GM12878 (cell line): ENCODE data around the gene MRTFB. TPM values are rescaled to one million over a fixed set of nuclear protein-coding genes. Genes with fewer than 3 reads are reported as not detected.

ENCODE experiments used
- ATAC-seq: fragments of 200-7000 bp; cut with Tn5 transposase; 3 replicates; pipeline ENCODE4 v1.9.1; 2020; ENCODE audit warnings: mild to moderate bottlenecking, moderate library complexity
- BruUV-seq: library from RNA; stranded (reverse); fragments of 400-500 nt; replicated peaks from 2 replicates; lab custom pipeline; 2021; lab: Mats Ljungman, UMichigan
- CTCF ChIA-PET: fragments of 300-600 bp; sonication (Branson Sonifier 250); formaldehyde crosslinking; extraction: SDS; loops from one replicate; lab custom pipeline; 2021; ENCODE audit warnings: inconsistent platforms; lab: Yijun Ruan, JAX
- POLR2A ChIA-PET: fragments of 350-600 bp; formaldehyde crosslinking; extraction: SDS; loops from one replicate; lab custom pipeline; 2021; ENCODE audit warnings: inconsistent platforms; lab: Charles Lee
- RAD21 ChIA-PET: fragments of 300-600 bp; sonication (Branson Sonifier 250); formaldehyde crosslinking; loops from one replicate; lab custom pipeline; 2023; ENCODE audit warnings: antibody characterized with exemption; ENCODE audit not compliant: unreplicated experiment; lab: Charles Lee
- SMC1A ChIA-PET: fragments of 300-600 bp; sonication (Branson Sonifier 250); formaldehyde crosslinking; loops from one replicate; lab custom pipeline; 2023; ENCODE audit not compliant: unreplicated experiment, uncharacterized antibody; lab: Charles Lee
- DNase-seq: peaks from one replicate; pipeline ENCODE4 v3.0.0-alpha.2; 2011; ENCODE audit warnings: low read depth, low spot score
- FAIRE-seq: peaks from 3 replicates; lab custom pipeline; 2011; peaks lifted over from hg19 to GRCh38; lab: Jason Lieb, UNC
- H2AFZ ChIP-seq: 2 replicates; pipeline ENCODE4 v1.6.0; 2011; ENCODE audit warnings: low read depth, low read length, control low read depth; ENCODE audit not compliant: control insufficient read depth
- H3K27ac ChIP-seq: 2 replicates; pipeline ENCODE4 v1.5.1; 2011; ENCODE audit warnings: control low read depth; ENCODE audit not compliant: control insufficient read depth, insufficient read depth
- H3K27me3 ChIP-seq, 2 experiments: replicated peaks in 1 of 2; 2 replicates each; pipeline versions ENCODE4 v1.6.0 to v1.6.1; 2011; ENCODE audit warnings: low read length in 1 of 2; ENCODE audit not compliant: control insufficient read depth in 2 of 2, insufficient read depth in 2 of 2
- H3K36me3 ChIP-seq, 2 experiments: 2 replicates each; pipeline ENCODE4 v1.5.1; 2011; ENCODE audit warnings: low read length in 1 of 2; ENCODE audit not compliant: control insufficient read depth in 2 of 2, insufficient read depth in 2 of 2
- H3K4me1 ChIP-seq: 2 replicates; pipeline ENCODE4 v1.6.1; 2011; ENCODE audit warnings: mild to moderate bottlenecking, low read length, moderate library complexity, mixed read lengths; ENCODE audit not compliant: control insufficient read depth, insufficient read depth
- H3K4me2 ChIP-seq: 2 replicates; pipeline ENCODE4 v1.6.0; 2011; ENCODE audit warnings: control low read depth; ENCODE audit not compliant: control insufficient read depth, insufficient read depth
- H3K4me3 ChIP-seq: fragments of 200-600 bp; sonication (generic); 2 replicates; pipeline ENCODE4 v1.5.1; 2016
- H3K79me2 ChIP-seq: 2 replicates; pipeline ENCODE4 v1.6.0; 2011; ENCODE audit warnings: low read length; ENCODE audit not compliant: control insufficient read depth, insufficient read depth
- H3K9ac ChIP-seq: 2 replicates; pipeline ENCODE4 v1.8.0; 2011; ENCODE audit warnings: low read length, control low read depth, mixed read lengths; ENCODE audit not compliant: control insufficient read depth, insufficient read depth
- H3K9me3 ChIP-seq: replicated peaks from 3 replicates; pipeline ENCODE4 v1.5.1; 2011; ENCODE audit warnings: mild to moderate bottlenecking, low read length; ENCODE audit not compliant: control insufficient read depth, insufficient read depth
- H4K20me1 ChIP-seq: 2 replicates; pipeline ENCODE4 v1.6.0; 2011; ENCODE audit not compliant: control insufficient read depth, insufficient read depth
- BCL3 ChIP-seq: IDR thresholded peaks from 2 replicates; pipeline ENCODE4 v1.6.1; 2011; ENCODE audit warnings: borderline replicate concordance, low read depth, mild to moderate bottlenecking, moderate library complexity, low read length; ENCODE audit not compliant: insufficient read depth, poor library complexity, severe bottlenecking
- BHLHE40 ChIP-seq, 2 experiments: fragments of 450-650 bp in 1 of 2; IDR thresholded peaks; 2 replicates each; pipeline ENCODE4 v1.6.1; 2011 to 2017; ENCODE audit warnings: low read depth in 2 of 2, borderline replicate concordance in 1 of 2, improper control_type of control experiment in 1 of 2, low read length in 1 of 2, mild to moderate bottlenecking in 1 of 2
- CBX3 ChIP-seq: fragments of 200-600 bp; sonication (generic); IDR thresholded peaks from 2 replicates; pipeline ENCODE4 v1.6.1; 2016; ENCODE audit warnings: low read depth, borderline replicate concordance
- CEBPZ ChIP-seq: fragments of 150-350 bp; IDR thresholded peaks from 2 replicates; pipeline ENCODE4 v1.6.1; 2016; ENCODE audit warnings: low read depth, low read length
- E2F8 ChIP-seq: fragments of 450-650 bp; IDR thresholded peaks from 2 replicates; pipeline ENCODE4 v1.6.1; 2018; ENCODE audit warnings: mild to moderate bottlenecking, low read depth, moderate library complexity; ENCODE audit not compliant: partially characterized antibody
- JUND ChIP-seq: IDR thresholded peaks from 2 replicates; pipeline ENCODE4 v1.6.1; 2012; ENCODE audit warnings: low read depth, mild to moderate bottlenecking, low read length, improper control_type of control experiment, moderate library complexity
- KDM1A ChIP-seq: fragments of 200-600 bp; sonication (generic); IDR thresholded peaks from 2 replicates; pipeline ENCODE4 v1.6.1; 2016; ENCODE audit warnings: borderline replicate concordance
- LARP7 ChIP-seq: fragments of 450-650 bp; IDR thresholded peaks from 2 replicates; pipeline ENCODE4 v1.6.1; 2017; ENCODE audit warnings: mild to moderate bottlenecking
- MXI1 ChIP-seq: fragments of 150-350 bp; IDR thresholded peaks from 2 replicates; pipeline ENCODE4 v1.6.1; 2011; ENCODE audit warnings: low read depth, mild to moderate bottlenecking, inconsistent platforms, low read length, improper control_type of control experiment
- NR2F1 ChIP-seq: fragments of 450-650 bp; conservative IDR thresholded peaks from 2 replicates; pipeline ENCODE4 v1.6.1; 2017; ENCODE audit warnings: mild to moderate bottlenecking
- PAX5 ChIP-seq: IDR thresholded peaks from 2 replicates; pipeline ENCODE4 v1.6.1; 2011; ENCODE audit warnings: low read depth, low read length, borderline replicate concordance
- PKNOX1 ChIP-seq: fragments of 450-650 bp; IDR thresholded peaks from 2 replicates; pipeline ENCODE4 v1.6.1; 2016; ENCODE audit warnings: mild to moderate bottlenecking
- POU2F2 ChIP-seq: IDR thresholded peaks from 3 replicates; pipeline ENCODE4 v1.6.1; 2011; ENCODE audit warnings: low read depth, mild to moderate bottlenecking, low read length, borderline replicate concordance
- TBL1XR1 ChIP-seq: IDR thresholded peaks from 2 replicates; pipeline ENCODE4 v1.6.1; 2012; ENCODE audit warnings: low read depth, low read length, improper control_type of control experiment
- YBX1 ChIP-seq: fragments of 450-650 bp; IDR thresholded peaks from 2 replicates; pipeline ENCODE4 v1.6.1; 2016; ENCODE audit warnings: antibody characterized with exemption
- ZBED1 ChIP-seq: IDR thresholded peaks from 2 replicates; pipeline ENCODE4 v1.6.1; 2016; ENCODE audit warnings: borderline replicate concordance
- WGBS: methylation state at CpG from one replicate; pipeline ENCODE4 v1.1.6; 2016; ENCODE audit warnings: low lambda C conversion rate; ENCODE audit not compliant: insufficient replicate concordance, insufficient coverage; ENCODE audit errors: missing lambda C conversion rate; 5-methylcytosine and 5-hydroxymethylcytosine counted together
- in situ Hi-C: fragments of 300-500 bp; cut with MboI; formaldehyde crosslinking; loops from 9 replicates; pipeline ENCODE4 v1.14.3; 2018; ENCODE audit warnings: mixed read lengths
- intact Hi-C: fragments of 100-400 bp; cut with micrococcal nuclease; formaldehyde crosslinking; loops from one replicate; pipeline ENCODE4 v1.14.2; 2022; ENCODE audit not compliant: unreplicated experiment
- polyA plus RNA-seq, 11 experiments: library from polyadenylated mRNA; depleted of rRNA in 4 of 11; unstranded in 6 of 11; stranded (reverse) in 5 of 11; fragments of >200 nt; fragmentation: Nextera tagmentation in 4 of 11; fragmentation: Illumina TruSeq in 1 of 11; extraction: Ambion mirVana in 4 of 11; extraction: Trizol in 1 of 11; gene quantifications; 1 replicate in 1 of 11; 2 replicates in 10 of 11; pipeline versions ENCODE4 v1.2.1 to v1.2.3, GENCODE V29; 2011 to 2016; ENCODE audit warnings: inconsistent platforms in 2 of 11, missing spikeins in 2 of 11, low read depth in 1 of 11
- total RNA-seq, 4 experiments: library from RNA; depleted of rRNA in 3 of 4; stranded (reverse); fragments of >200 nt in 3 of 4; fragmentation: Illumina TruSeq in 1 of 4; extraction: Trizol in 1 of 4; gene quantifications; 2 replicates each; pipeline versions ENCODE4 v1.2.1 to v1.2.3, GENCODE V29; 2013 to 2021

The MRTFB gene
- total and polyA plus RNA-seq, 10 of the 15 experiments (the other 5 are each of a cell fraction or from before 2014, with no cell fraction given), result 2.1 to 14.3 (median 8.0) TPM

- no peak for TF ChIP-seq CEBPZ
- no peak for TF ChIP-seq MXI1
- no peak for TF ChIP-seq E2F8
- TF ChIP-seq LARP7, result no peak
Measured at GRCh38 chr16:14268073-14268472, 197.0 kb downstream of the MRTFB start (continued).

- Histone ChIP-seq H3K9ac (no peak overlapping the region), H3K4me1 (no peaks in the 10 kb centered on the region), H4K20me1 (no peaks in the 10 kb centered on the region), H3K27ac (no peak overlapping the region), H3K79me2 (no peaks in the 10 kb centered on the region), H3K36me3 (no peaks in the 10 kb centered on the region), H3K4me3 (no peak overlapping the region), H3K9me3 (no peaks in the 10 kb centered on the region; the same call in 2 of the 3 replicates), H2AFZ (no peak overlapping the region), H3K4me2 (no peak overlapping the region), H3K27me3 (no peaks in the 10 kb centered on the region)
- intact Hi-C loops, result no loop called here
- DNase-seq, result no peak
- ChIA-PET SMC1A (no interaction called here), CTCF (no interaction called here), RAD21 (no interaction called here), POLR2A (no interaction called here)
- no peak for FAIRE-seq
- WGBS, result 78% methylated on average over 3 of the region's 3 CpGs
- no TSS peak for BruUV-seq
- no peak for ATAC-seq
- in situ Hi-C loops, result no loop called here
- TF ChIP-seq NR2F1, result no peak
- no peak for TF ChIP-seq PAX5
- no peak for TF ChIP-seq YBX1
- TF ChIP-seq BHLHE40 (IDR thresholded peaks at IDR 0.05; ENCODE audit: borderline replicate concordance in 1 of 2, low read depth in 2 of 2, low read length in 1 of 2), result no peak
- no peak for TF ChIP-seq JUND
- no peak for TF ChIP-seq TBL1XR1
- TF ChIP-seq POU2F2, result no peak
- TF ChIP-seq KDM1A, result no peak
- TF ChIP-seq ZBED1, result no peak
- TF ChIP-seq PKNOX1, result no peak
- no peak for TF ChIP-seq BCL3
- TF ChIP-seq CBX3, result no peak
Measured at GRCh38 chr16:14275934-14276333, 204.8 kb downstream of the MRTFB start.
